HG03175 (cell line): ENCODE measurements around the gene AP3B2.

Source experiments
- ATAC-seq: cut with Tn5 transposase; IDR thresholded peaks from one replicate; pipeline ENCODE4 v1.9.1; 2021; ENCODE audit warnings: mild to moderate bottlenecking, moderate library complexity; ENCODE audit not compliant: unreplicated experiment

Gene AP3B2

DNA sequence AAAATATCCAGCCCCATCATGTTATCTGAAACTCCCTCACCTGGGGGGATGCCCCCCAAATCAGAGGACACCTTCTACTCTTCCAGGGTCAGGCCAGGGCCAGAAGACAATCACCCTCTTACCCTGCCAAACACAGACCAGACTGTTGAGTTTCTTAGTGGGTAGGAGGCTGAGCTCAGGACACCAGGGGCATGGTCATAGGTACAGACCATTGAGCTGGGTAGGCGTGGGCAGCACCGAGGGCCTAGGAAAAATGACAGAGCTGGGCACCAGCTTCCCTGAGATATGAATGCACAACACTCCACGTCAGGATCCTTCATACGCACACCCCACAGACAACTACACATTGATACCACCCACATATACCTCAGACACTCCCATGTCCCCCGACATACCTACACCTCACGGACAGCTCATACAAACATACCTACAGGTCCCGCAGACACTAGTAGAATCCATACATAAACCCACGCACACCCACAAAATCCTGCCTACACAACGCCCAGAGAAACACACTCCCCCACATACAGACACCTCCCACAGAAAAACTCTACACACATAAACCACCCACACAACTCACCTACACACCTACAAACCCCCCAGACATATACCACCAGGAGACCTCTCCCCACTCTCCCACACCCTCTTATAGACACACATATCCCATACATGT, 11.8 kb downstream of the AP3B2 start:
- no peak for ATAC-seq

DNA sequence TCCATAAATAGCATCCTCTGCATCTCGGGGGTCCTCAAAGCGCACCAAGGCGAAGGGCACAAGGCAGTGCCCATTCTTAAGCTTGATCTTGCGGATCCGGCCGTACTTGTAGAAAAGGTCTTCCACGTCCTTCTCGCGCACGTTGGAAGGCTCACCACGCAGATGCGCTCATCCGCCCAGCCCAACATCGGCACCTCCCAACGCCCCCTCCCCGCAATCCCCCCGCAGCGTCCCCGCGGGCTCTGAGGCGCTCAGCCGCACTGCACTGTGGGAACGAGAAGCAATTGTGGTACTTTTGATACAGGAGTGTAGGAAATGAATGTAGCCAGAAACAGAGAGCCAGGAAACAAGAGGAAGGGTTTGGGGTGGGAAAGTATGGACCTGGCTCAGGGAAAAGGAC, 17.5 kb downstream of the AP3B2 start:
- no peak for ATAC-seq

DNA sequence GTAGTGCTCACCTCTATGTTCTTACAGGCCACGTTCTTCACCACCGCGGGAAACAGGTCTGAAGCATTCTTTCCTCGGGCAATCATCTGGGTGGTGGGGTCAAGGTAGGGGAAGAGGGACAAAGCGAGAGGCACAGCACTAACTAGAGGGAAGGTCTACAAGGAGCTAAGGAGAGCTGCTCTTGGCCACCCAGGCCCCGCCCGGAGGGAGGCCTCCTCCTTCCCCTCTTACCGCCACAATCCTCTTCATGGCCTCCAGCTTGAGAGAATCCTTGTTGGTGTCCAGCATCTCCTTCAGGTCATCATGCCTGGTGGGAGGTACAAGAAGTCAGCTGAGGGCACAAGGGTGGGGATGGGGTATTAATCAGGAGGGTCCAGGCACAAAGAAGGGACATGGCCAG, 20.5 kb downstream of the AP3B2 start:
- ATAC-seq: no peak

DNA sequence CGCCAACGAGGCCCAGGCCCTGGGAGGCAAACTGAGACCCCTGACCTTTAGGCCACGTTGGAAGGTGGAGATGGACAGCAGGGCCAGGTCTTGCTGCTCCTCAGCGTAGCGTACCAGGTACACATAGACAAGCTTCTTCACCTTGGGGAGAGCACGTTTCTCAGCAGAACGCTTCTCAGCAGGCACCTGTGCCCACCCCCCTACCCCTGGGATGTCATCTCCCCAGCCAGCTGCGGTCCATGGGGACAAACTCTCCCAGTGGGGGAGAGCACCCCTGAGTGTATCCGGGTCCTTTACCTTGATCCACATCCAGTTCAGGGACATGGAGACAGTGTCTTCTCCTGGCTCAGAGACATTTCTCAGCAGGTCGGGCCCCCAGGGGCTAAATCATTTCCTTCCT, 21.0 kb downstream of the AP3B2 start:
- no peak for ATAC-seq

DNA sequence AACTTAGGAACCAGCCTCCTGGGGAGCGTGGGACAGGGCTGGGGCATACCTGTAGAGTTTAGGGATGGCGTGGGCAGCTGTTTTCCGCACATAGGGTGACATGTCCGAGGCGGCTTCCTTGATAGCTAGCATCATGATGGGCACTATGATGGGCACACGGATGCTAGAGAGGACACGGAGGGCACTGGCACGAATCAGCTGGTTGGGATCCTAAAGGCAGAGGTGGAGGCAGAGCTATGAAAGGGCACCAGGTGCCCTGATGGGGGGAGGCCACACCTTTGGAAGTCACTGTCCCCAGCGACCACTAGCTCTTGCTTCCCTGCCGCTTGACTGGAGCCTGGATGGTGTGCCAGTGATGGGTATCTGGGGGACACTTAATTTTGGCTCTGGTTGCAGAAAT, 28.3 kb downstream of the AP3B2 start:
- no peak for ATAC-seq

- ATAC-seq: peak; percentile 87
Measured at GRCh38 chr15:82680200-82681102, 29.2 kb downstream of the AP3B2 start.

DNA sequence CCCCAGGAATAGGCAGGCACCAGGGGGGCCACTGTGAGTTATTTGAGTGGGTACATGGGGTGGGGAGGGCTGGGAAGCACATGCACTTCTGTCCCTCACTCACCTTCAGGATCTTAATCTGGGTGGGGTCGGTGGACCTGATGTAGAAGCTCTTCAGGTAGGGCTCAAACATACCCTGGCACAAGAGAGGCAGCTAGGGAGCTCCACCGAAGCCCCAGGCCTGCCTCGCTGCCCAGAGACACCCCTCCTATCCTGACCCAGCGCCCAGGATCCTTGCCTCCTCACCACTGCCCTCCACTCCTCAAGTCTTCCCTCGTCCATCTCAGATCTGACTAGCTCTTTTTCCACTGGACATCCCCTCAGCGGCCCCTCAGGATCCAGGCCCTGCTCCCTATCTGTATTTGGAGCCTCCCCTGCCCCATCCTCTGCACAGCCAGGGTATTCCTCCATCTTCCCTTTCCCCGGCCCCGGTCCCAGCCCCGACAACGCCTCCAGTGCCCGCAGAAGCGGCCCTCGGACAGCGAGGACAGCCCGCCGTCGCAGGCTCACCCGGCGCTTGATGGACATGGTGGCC, 30.0 kb downstream of the AP3B2 start:
- no peak for ATAC-seq

DNA sequence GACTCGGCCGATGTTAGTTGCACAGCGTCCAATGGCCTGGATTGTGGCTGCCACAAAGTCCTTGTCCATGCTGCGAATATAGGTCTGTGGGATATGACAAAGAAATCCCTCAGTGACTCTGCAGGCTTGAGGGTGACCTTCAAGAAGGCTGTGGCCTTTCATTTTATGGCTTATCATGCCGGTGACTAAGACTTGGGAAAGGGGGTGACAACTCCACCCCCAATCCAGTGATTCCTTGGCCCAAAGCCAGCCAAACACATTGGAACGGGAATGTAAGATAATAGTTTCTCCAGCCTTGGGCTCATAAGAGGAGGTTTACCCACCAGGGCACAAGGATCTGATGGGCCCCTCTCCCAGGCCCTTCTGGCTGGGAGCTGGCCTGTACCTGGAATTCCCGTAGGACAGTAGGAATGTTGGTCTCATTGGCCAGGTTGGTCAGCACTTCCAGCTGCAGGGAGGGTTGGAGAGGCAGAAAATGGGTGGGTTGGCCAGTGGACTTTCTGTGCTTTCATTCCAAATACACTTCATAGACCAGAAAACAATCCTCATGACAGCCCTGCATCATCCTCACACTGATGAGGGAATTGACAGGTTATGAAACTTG, 31.9 kb downstream of the AP3B2 start:
- ATAC-seq: no peak

- ATAC-seq: no peak
Measured at GRCh38 chr15:82674873-82675272, 34.8 kb downstream of the AP3B2 start.

DNA sequence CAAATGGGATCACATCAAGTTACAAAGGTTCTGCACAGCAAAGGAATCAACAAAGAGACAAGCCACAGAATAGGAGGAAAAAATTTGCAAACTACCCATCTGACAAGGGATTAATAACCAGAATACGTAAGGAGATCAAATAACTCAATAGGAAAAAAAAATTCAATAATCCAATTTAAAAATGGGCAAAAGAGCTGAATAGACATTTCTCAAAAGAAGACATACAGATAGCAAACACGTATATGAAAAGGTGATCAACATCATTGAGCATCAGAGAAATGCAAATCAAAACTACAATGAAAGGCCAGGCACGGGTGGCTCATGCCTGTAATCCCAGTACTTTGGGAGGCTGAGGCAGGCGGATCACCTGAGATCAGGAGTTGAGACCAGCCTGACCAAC, 39.0 kb downstream of the AP3B2 start:
- no peak for ATAC-seq

DNA sequence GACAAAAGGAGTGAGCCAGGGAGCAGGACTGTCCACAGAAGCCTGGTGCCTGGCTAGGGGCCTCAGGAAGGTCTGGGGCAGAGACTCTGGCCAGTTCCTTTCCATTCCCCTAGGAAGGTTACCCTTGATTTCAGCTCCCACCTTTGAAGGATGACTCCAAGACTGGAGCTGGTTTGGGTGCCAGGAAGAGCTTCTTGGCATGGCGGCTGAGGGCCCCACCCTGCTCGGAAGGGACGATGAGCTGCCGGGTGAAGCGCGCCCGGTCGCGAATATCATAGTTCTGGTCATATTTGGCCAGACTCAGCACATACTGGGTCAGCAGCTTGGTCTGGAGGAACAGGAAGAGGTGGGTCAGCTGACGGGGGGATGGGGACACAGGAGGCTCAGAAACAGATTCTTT, 43.1 kb downstream of the AP3B2 start:
- no peak for ATAC-seq

- ATAC-seq: no peak
Measured at GRCh38 chr15:82664021-82664420, 45.7 kb downstream of the AP3B2 start.

GRCh38 chr15:82663186-82663600, 46.5 kb downstream of the AP3B2 start:
- no peak for ATAC-seq

DNA sequence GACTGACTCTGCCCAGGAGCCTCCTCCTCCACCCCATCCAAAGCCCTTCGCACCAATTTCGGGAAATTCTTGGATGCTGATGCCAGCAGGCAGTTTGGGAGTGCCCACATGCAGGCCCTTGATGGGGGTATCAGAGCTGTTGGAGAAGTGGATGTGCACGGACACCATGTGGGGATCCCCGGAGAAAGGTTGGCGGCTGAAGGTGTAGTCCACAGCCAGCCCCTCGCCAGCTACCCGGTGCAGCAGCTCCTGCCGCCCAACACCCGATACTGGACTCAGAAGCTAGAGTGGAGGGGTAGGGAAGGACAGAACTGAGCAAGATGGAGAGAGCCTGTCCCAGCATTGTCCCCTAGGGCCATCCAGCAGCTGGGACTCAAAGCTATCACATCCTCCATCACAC, 47.0 kb downstream of the AP3B2 start:
- ATAC-seq: no peak

DNA sequence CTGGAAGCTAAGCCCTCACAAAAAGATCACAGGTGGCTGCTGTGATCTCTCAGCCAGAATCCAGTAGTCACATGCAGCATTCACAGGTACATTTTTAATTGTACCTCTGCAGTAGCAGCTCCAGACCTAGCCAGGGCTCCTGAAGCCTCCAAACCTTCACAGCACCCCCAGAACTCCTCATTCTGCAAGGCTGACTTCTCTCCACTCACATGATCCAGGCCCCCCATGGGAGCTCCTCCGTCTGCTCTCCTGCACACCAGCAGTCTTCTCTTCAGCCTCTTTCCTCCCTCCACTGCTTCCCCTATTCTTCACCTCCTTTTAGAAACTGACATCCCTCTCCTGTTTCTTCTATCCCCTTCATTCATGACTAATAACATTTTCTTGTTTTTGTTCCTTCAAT, 49.3 kb downstream of the AP3B2 start:
- no peak for ATAC-seq

GRCh38 chr15:82656641-82657266, 52.9 kb downstream of the AP3B2 start:
- ATAC-seq: no peak

GRCh38 chr15:82655606-82656005, 54.1 kb downstream of the AP3B2 start:
- ATAC-seq: no peak

- no peak for ATAC-seq
Measured at GRCh38 chr15:82653483-82654168, 56.0 kb downstream of the AP3B2 start.

- ATAC-seq: no peak
Measured at GRCh38 chr15:82651708-82652107, 58.0 kb downstream of the AP3B2 start.

DNA sequence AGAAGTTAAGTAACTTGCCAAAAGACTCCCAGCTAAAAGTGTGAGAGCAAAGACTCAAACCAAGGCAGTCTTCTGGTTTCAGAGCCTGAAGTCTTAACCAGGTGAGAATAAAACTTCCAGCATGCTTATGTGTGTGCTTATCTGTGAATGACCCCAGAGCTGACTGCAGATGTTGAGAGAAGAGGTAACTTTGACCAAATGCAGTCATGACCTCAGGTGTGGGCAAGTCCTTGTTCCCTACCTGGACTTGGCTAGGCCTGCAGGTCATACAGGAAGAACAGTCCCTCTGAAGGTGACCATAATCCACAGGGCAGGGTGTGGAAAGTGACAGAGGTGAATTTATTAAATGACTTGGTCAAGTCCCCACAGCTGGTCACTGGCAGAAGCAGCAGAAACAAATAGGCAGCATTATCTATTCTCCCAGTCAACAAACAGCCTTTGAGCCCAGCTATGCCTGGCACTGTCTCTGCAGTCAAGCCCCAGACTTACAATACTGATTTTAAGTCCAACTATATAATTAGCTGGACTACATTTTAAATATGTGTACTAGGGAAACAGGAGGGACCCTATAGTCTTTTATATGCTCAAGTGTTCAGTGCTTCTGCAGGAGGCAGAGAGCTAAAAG, 59.5 kb downstream of the AP3B2 start:
- no peak for ATAC-seq
